Loucy (cell line): ENCODE results near the gene FSTL5.

Experiments
- CTCF ChIP-seq: fragments of 200-600 bp; sonication (generic); conservative IDR thresholded peaks from 2 replicates; pipeline ENCODE4 v1.5.1; 2014; ENCODE audit warnings: mild to moderate bottlenecking, antibody characterized with exemption, low read length
- EZH2phosphoT487 ChIP-seq: fragments of 200-600 bp; IDR thresholded peaks from 2 replicates; pipeline ENCODE4 v1.6.1; 2018; ENCODE audit warnings: antibody characterized with exemption, mild to moderate bottlenecking, moderate library complexity, borderline replicate concordance

GRCh38 chr4:161721947-161722346 is 441.9 kb downstream of the FSTL5 start:
- no peak for TF ChIP-seq CTCF
- no peak for TF ChIP-seq EZH2phosphoT487
